Gastrocnemius medialis (tissue), 4 donors: ENCODE data around the gene TMCC1. TPM values are rescaled to one million over a fixed set of nuclear protein-coding genes. Genes with fewer than 3 reads are reported as not detected.
A peak's percentile ranks its signal among the peaks of the same experiment; 100 is the strongest.
"Not testable (repeated sequence)": the region's sequence is repeated elsewhere in the genome, so short reads cannot be mapped to it uniquely, and the experiment has no call there.

Experiments used
- ATAC-seq, 2 donors: fragments of 150-250 bp; one replicate each; pipeline ENCODE4 v1.9.1; 2016
- DNase-seq, 2 donors: peaks; one replicate each; pipeline ENCODE4 v3.0.0-alpha.2; 2019
- H3K27ac ChIP-seq, 4 donors: fragments of 200-600 bp; sonication (generic); 1 replicate in 1 of 4; 2 replicates in 3 of 4; pipeline ENCODE4 v1.5.1; 2016 to 2018; ENCODE audit warnings: mild to moderate bottlenecking in 2 of 4, moderate library complexity in 1 of 4
- H3K27me3 ChIP-seq, 3 donors: fragments of 200-600 bp; sonication (generic) in 2 of 3; 1 replicate in 1 of 3; 2 replicates in 2 of 3; pipeline versions ENCODE4 v1.5.1 to v1.6.0; 2016 to 2019; ENCODE audit warnings: mild to moderate bottlenecking in 1 of 3, moderate library complexity in 1 of 3
- H3K36me3 ChIP-seq, 2 donors: fragments of 200-600 bp; sonication (generic) in 1 of 2; one replicate each; pipeline ENCODE4 v1.5.1; 2017 to 2018
- H3K4me1 ChIP-seq, 2 donors: fragments of 200-600 bp; sonication (generic) in 1 of 2; one replicate each; pipeline ENCODE4 v1.5.1; 2016 to 2017; ENCODE audit warnings: mild to moderate bottlenecking in 2 of 2
- H3K4me3 ChIP-seq, 4 donors: fragments of 200-600 bp; sonication (generic) in 3 of 4; 1 replicate in 1 of 4; 2 replicates in 3 of 4; pipeline ENCODE4 v1.5.1; 2016 to 2019; ENCODE audit warnings: mild to moderate bottlenecking in 2 of 4
- H3K9me3 ChIP-seq, 3 donors: fragments of 200-600 bp; sonication (generic) in 2 of 3; 1 replicate in 1 of 3; 2 replicates in 2 of 3; pipeline ENCODE4 v1.5.1; 2016 to 2019
- POLR2A ChIP-seq, 2 donors: fragments of 450-650 bp; IDR thresholded peaks; one replicate each; pipeline ENCODE4 v1.6.1; 2017; ENCODE audit warnings: antibody characterized with exemption in 2 of 2, mild to moderate bottlenecking in 2 of 2, moderate library complexity in 2 of 2
- in situ Hi-C, 4 donors: fragments of 200-750 bp; cut with MboI; loops; one replicate each; pipeline versions ENCODE4 v1.15.0 to v1.8.0; 2017; ENCODE audit warnings: low sequenced_read_pairs in 4 of 4
- intact Hi-C: fragments of 100-400 bp; cut with DNase I; formaldehyde crosslinking; loops from one replicate; pipeline ENCODE4 v1.15.1; 2023; ENCODE audit warnings: low total_unique reads
- total RNA-seq, 4 donors: library from RNA; depleted of rRNA; stranded (reverse); fragments of >200 nt; gene quantifications; one replicate each; pipeline versions ENCODE4 v1.1.0 to v1.2.3, GENCODE V29; 2016
- TF ChIP-seq, protein P1 (sequence below), 5 experiments: fragments of 450-650 bp in 3 of 5; fragments of 200-600 bp in 2 of 5; sonication (generic) in 2 of 5; IDR thresholded peaks in 4 of 5; conservative IDR thresholded peaks in 1 of 5; 1 replicate in 4 of 5; 2 replicates in 1 of 5; pipeline ENCODE4 v1.5.1; 2016 to 2019; ENCODE audit warnings: antibody characterized with exemption in 5 of 5, mild to moderate bottlenecking in 3 of 5, moderate library complexity in 3 of 5

Gene TMCC1
- total RNA-seq, 4 donors from 2014 or later = 18.8 to 24.7 (median 20.2) TPM

DNA sequence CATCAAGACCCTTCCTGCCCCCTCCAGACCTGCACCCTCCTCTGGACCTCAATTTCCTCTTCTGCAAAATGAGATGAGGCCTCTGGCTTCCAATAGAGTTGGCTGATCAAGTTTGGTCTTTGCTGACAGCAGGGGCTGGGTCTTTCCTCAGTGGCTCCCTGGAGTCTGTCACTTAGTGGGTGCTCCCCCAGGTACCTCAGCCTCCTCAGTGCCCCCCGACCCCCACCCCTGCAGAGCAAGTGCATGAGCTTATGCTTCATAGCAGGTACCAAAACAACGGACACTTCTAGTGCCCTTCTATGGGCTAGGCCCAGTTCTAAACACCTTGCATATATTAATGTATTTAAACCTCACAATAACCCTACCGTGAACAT lies 280.2 kb downstream of the TMCC1 start:
- in situ Hi-C loops = loop anchor here in 1 of 4 donors (10.0 kb wide), 1 partner anchor 119 kb away; no protein-coding TSS in a partner anchor
- H3K27me3 ChIP-seq = no peaks in the 10 kb centered on the region
- H3K4me3 ChIP-seq = no peak overlapping the region
- no peak for TF ChIP-seq POLR2A (IDR thresholded peaks at IDR 0.05)
- TF ChIP-seq, protein P1, sequence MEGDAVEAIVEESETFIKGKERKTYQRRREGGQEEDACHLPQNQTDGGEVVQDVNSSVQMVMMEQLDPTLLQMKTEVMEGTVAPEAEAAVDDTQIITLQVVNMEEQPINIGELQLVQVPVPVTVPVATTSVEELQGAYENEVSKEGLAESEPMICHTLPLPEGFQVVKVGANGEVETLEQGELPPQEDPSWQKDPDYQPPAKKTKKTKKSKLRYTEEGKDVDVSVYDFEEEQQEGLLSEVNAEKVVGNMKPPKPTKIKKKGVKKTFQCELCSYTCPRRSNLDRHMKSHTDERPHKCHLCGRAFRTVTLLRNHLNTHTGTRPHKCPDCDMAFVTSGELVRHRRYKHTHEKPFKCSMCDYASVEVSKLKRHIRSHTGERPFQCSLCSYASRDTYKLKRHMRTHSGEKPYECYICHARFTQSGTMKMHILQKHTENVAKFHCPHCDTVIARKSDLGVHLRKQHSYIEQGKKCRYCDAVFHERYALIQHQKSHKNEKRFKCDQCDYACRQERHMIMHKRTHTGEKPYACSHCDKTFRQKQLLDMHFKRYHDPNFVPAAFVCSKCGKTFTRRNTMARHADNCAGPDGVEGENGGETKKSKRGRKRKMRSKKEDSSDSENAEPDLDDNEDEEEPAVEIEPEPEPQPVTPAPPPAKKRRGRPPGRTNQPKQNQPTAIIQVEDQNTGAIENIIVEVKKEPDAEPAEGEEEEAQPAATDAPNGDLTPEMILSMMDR (IDR thresholded peaks at IDR 0.05 in 4 of 5, conservative IDR thresholded peaks at IDR 0.05 in 1 of 5) = no peak
- no peak overlapping the region for H3K27ac ChIP-seq
- DNase-seq (no peak), ATAC-seq (no peak)
- no peaks in the 10 kb centered on the region for H3K36me3 ChIP-seq
- H3K4me1 ChIP-seq = peaks cover 5 to 31% of the 10 kb centered on the region in 2 donors
- no peaks in the 10 kb centered on the region for H3K9me3 ChIP-seq
- intact Hi-C loops = no loop called here

DNA sequence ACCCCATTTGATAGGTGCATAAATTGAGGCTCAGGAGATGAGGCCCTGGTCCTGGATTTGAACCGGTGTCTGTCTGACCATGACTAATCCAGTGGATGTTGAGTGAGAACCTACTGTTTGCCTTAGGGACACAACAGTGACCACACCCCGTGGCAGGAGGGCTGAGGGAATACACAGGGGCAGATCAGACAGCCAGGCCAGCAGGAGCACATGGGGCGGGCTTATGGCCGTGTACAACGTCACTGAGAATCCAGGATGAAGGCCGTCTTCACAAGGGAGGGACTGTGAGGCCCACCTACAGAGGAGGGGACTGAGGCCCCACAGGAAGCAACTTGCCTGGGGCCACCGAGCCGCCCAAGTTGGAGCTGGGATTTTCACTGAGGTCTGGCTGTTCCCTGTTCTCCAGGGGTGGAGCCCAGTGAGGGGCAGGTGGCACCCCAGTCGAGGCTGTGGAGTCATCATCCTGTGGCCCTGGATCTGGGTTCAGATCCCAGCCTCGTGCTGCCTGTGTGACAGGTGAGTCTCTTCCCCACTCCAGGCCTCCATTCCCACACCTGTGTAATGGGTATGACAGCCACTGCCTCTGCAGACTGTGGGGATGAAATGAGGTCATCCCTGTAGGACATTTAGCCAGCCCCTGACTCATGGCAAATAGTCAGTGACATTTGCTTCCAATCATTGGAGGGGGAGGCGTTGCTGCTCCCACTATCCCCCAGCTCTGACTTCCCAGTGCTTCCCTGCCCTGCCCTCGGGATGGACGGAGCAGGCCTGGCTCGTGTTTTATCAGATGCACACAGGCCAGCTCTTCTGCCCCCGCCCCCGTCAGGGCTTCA lies 280.8 kb downstream of the TMCC1 start:
- intact Hi-C loops (no loop called here), in situ Hi-C loops (loop anchor here in 1 of 4 donors (10.0 kb wide), 1 partner anchor 118 kb away; no protein-coding TSS in a partner anchor)
- ATAC-seq = no peak
- peak overlapping the region; percentile 9 to 53 (median 48) for H3K27ac ChIP-seq
- H3K4me3 ChIP-seq = no peak overlapping the region
- TF ChIP-seq, protein P1 (IDR thresholded peaks at IDR 0.05 in 4 of 5, conservative IDR thresholded peaks at IDR 0.05 in 1 of 5) = no peak
- no peak for TF ChIP-seq POLR2A (IDR thresholded peaks at IDR 0.05)
- H3K27me3 ChIP-seq = no peaks in the 10 kb centered on the region
- no peak for DNase-seq
- no peaks in the 10 kb centered on the region for H3K36me3 ChIP-seq
- peaks cover 3 to 37% of the 10 kb centered on the region in 2 donors for H3K4me1 ChIP-seq
- H3K9me3 ChIP-seq = no peaks in the 10 kb centered on the region

DNA sequence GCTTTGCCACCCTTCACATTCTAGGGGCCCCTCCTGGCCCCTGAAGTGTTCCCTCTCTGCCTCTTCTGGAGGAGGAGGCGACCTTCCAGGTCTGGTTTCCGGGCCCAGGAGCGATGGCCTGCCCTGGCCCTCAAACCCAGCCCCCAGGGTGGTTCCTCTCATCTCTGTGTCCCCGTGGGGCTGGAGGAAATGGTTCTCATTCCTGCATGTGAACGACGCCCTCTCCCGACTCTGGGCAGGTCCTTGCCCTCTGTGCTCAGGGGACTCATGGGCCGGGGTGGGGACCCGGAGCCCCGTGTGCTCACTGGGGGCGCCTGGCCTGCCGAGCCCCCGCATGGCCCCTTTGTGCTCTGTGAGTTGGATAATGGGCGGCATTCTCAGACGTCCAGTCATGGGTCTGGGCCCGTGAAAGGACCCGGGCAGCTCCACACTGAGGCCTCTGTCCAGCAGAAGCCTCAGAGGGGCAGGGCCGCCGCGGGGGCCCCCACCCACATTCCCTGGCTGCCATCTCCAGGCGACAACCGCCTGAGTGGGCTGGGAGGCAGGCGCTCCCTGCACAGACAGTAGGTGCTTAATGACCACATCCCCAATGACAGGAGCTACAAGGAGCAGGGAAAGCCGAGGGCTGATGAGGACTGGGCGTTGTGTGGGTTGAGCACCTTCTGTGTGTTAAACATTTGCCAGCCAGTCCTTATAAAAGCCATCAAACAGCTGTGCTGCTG lies 281.5 kb downstream of the TMCC1 start:
- no peak for ATAC-seq
- peak overlapping the region; percentile 9 to 53 (median 48) for H3K27ac ChIP-seq
- H3K27me3 ChIP-seq = no peaks in the 10 kb centered on the region

DNA sequence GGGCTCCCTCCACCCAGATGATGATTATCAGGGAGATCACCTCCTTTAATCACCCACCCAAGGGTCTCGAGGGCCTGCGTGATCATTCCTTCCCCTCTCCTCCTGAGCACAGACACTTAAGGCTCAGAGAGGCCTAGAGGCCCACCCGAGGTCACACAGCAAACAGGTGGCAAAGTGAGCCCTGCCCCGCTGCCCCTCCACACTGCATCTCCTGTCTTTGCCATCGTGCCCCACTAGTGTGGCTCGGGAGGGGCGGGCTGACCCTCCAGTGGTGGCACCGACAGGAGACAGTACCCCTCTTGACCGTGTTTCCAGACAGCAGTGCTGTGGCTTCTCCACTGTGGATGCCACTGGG lies 282.1 kb downstream of the TMCC1 start:
- no peaks in the 10 kb centered on the region for H3K9me3 ChIP-seq
- H3K4me1 ChIP-seq = peaks cover 5 to 38% of the 10 kb centered on the region in 2 donors
- ATAC-seq = no peak
- no peaks in the 10 kb centered on the region for H3K36me3 ChIP-seq
- peak overlapping the region; percentile 9 to 53 (median 48) for H3K27ac ChIP-seq
- DNase-seq = no peak
- intact Hi-C loops = no loop called here
- TF ChIP-seq POLR2A (IDR thresholded peaks at IDR 0.05) = no peak
- TF ChIP-seq, protein P1 (IDR thresholded peaks at IDR 0.05 in 4 of 5, conservative IDR thresholded peaks at IDR 0.05 in 1 of 5) = no peak
- in situ Hi-C loops = loop anchor here in 1 of 4 donors (10.0 kb wide), 1 partner anchor 117 kb away; no protein-coding TSS in a partner anchor
- H3K4me3 ChIP-seq = no peak overlapping the region
- no peaks in the 10 kb centered on the region for H3K27me3 ChIP-seq

More for the DNA sequence above, 281.5 kb downstream of the TMCC1 start:
- Histone ChIP-seq H3K36me3 (no peaks in the 10 kb centered on the region), H3K4me1 (peaks cover 5 to 40% of the 10 kb centered on the region in 2 donors), H3K4me3 (no peak overlapping the region), H3K9me3 (no peaks in the 10 kb centered on the region)
- no peak for DNase-seq
- in situ Hi-C loops = loop anchor here in 1 of 4 donors (10.0 kb wide), 1 partner anchor 117 kb away; no protein-coding TSS in a partner anchor
- intact Hi-C loops = no loop called here
- TF ChIP-seq, protein P1 (IDR thresholded peaks at IDR 0.05 in 4 of 5, conservative IDR thresholded peaks at IDR 0.05 in 1 of 5) = no peak
- no peak for TF ChIP-seq POLR2A (IDR thresholded peaks at IDR 0.05)

DNA sequence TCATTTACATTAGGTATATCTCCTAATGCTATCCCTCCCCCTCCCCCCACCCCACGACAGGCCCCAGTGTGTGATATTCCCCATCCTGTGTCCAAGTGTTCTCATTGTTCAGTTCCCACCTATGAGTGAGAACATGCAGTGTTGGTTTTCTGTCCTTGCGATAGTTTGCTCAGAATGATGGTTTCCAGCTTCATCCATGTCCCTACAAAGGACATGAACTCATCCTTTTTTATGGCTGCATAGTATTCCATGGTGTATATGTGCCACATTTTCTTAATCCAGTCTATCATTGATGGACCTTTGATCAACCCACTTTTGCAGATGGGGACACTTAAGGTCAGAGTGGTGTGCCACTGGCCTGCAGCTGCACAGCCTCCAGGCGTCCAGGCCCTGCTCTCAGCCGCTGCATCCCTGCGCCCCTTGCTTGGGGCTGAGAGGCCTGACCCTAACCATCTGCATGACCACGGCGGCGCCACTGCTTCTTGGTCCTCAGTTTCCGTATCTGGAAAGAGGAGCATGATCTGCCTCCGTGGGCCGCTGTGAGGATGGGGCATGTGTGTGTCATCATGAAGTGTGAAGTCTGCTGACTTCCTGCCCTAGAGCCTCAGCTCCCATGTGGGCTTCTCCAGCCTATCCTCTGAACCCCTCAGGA lies 282.6 kb downstream of the TMCC1 start:
- in situ Hi-C loops = loop anchor here in 1 of 4 donors (10.0 kb wide), 1 partner anchor 116 kb away; no protein-coding TSS in a partner anchor
- DNase-seq, H3K9me3 ChIP-seq, ATAC-seq, H3K27me3 ChIP-seq, intact Hi-C loops, H3K4me3 ChIP-seq, H3K36me3 ChIP-seq: not testable (repeated sequence)
- H3K4me1 ChIP-seq = peaks cover 8 to 38% of the 10 kb centered on the region in 2 donors
- H3K27ac ChIP-seq = peak overlapping the region in 1 of 4 donors; percentile 47
